MV-4-11 (cell line): ENCODE results near the gene RAD51AP1.
"Not testable (repeated sequence)": the region's sequence is repeated elsewhere in the genome, so short reads cannot be mapped to it uniquely, and the experiment has no call there.

Source experiments
- DNase-seq: peaks from one replicate; lab custom pipeline; 2025; lab: John Stamatoyannopoulos, UW

Gene RAD51AP1

GRCh38 chr12:4538207-4539160 is at the start of gene RAD51AP1:
Gene RAD51AP1, plus strand, starts transcription at chr12:4538890. Its CDS starts 50 bp downstream, at chr12:4538940.
- peak; percentile 96 for DNase-seq

DNA sequence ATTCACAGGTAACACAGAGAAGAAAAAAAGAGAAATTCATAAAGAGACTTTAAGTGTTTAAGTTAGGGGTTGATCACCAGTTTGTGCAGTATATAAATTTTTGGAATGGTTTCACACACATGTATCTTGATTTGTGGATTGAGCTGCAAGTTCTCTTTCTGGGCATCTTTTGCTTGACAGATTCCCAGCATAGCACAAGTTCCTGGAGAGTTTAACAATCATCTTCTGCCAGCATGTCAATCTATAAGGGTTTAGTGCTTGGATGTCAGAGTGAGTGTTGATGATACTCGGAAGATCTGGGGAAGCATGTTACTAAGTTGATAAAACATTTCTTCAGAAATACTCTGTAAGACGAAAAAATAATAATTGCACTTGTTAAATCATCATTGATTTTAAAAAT is 49.1 kb upstream of the RAD51AP1 start:
- DNase-seq = no peak

DNA sequence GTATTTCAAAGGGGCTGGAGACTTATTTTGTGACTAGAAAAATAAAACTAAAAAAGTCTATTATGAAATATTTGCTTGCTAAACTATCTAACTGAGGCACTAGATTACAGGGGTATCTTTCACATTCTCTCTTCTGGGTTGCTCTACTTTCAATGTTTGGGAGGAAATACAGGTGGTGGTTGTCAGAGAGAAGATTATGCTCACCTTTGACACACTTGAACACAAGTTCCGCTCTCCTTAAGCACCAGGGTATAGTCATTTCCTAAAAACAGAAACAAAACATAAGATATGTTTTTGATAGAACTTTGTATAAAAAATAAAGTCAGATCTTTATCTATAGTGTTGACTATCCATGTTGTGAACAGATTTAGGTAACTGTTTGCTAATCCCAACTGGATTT is 47.7 kb upstream of the RAD51AP1 start:
- DNase-seq = no peak

DNA sequence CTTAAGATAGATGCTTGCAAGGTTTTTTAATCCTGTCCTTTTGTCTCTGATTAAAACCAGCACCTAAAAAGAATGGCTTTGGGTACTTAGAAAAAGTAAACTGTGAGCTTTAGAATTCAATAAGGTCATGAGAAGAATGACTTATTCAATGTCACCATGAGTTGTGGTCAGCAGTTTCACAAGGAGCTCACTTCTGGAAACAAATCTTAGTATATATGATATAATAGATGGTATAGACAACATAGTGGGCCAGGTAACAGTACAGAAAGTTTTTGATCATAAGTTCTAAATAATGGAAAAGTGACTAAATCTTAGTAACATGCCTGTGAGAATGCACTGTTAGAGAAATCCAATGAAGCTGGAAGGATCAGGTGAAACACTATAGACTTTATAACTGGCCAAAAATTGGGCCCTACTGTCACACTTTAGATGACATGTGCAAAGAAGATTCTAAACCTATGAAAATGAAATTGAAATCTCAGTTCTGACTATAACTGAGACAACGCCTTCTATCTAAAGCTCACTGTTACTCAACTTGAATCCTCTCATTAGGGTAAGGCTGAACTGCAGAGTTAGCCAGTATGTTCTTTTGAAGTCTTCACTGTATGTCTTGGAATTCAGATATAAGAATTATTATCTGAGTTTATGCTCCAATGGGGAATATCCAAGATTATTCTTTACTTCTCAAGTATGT is 42.4 kb upstream of the RAD51AP1 start:
- no peak for DNase-seq

DNA sequence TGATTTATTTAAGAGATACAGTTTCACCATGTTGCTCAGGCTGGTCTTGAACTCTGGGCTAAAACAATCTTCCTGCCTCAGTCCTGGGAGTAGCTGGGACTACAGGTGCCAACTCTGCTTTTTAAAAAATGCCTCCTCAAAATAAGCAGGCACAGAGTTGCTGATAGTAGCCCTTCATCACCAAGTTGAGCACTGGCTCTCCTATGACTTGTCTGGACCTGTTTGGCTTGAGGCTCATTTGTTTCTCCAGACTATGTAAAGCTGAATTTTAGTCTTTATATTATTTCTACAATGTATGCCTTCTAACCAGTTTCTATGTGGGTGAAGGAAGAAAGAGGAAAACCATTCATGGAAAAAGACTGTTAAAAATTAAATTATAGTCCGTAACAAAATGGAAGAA is 39.5 kb upstream of the RAD51AP1 start:
- DNase-seq = no peak

DNA sequence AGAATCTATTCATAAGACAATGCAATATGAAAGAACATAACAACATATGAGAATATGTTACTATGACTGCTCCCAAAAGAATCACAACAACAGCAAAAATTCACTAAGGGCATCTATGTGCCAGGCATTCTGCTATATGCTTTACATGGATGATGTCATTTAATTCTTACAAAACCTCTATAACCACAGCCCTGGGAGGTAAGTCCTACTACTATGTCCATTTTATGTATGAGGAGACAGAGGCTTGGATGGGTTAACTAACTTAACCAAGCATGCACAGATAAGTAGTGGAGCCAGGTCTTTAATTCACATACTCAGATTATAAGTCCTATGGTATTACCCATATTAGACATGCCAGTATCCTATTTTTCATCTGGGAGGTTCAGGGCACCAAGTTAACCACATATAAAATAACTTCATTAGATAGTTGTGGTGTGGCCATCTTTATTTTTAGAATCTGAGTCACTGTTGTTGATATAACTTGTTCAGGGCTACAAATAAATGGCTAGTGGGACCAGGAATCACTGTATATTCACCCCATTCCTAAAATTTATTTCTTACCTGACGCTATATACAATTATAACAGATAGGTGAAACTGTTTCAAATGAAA is 33.2 kb upstream of the RAD51AP1 start:
- no peak for DNase-seq

DNA sequence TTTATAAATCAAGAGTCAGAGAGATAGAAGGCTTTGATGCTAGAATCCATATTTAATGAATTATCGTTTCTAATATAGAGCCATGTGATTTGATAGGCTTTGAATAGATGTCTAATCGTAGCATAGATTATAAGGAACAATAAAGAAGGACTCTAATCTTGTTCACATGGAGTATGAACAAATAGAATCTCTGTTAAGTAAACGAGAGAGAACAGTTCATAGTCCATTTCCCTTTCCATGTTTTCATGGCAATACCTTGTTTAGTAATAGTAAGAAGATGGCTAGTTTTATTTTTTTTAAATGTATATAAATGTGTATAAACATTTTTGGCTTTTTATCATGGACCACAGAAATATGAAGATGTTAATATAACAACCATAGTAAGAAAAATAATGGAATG is 32.3 kb upstream of the RAD51AP1 start:
- DNase-seq = no peak

DNA sequence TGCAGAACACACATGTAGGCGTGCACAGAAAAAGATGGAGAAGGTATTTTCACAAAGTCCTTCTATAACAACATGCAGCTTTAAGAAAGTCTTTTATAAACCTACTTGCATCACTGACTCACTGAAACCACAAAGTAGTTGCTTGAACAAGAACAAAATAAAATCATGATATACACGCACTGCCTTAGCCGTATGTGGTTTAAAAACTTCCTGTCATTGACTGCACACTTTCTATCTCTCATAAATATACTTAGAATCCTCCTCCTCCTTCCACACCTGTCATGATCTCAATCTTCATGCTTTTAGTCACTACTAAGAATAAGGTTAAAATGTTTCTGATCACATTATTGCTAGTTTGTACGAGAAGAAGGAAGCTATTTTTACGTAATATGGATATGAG is 31.8 kb upstream of the RAD51AP1 start:
- DNase-seq = peak; percentile 70

- not testable (repeated sequence) for DNase-seq
Observed at GRCh38 chr12:4508503-4508902, 30.2 kb upstream of the RAD51AP1 start.

DNA sequence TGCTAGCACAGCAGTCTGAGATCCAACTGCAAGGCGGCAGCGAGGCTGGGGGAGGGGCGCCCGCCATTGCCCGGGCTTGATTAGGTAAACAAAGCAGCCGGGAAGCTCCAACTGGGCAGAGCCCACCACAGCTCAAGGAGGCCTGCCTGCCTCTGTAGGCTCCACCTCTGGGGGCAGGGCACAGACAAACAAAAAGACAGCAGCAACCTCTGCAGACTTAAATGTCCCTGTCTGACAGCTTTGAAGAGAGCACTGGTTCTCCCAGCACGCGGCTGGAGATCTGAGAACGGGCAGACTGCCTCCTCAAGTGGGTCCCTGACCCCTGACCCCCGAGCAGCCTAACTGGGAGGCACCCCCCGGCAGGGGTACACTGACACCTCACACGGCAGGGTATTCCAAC is 29.4 kb upstream of the RAD51AP1 start:
- DNase-seq = not testable (repeated sequence)

- no peak for DNase-seq
Observed at GRCh38 chr12:4518106-4518728, 20.5 kb upstream of the RAD51AP1 start.

GRCh38 chr12:4523443-4523842 is 15.2 kb upstream of the RAD51AP1 start:
- DNase-seq = not testable (repeated sequence)

DNA sequence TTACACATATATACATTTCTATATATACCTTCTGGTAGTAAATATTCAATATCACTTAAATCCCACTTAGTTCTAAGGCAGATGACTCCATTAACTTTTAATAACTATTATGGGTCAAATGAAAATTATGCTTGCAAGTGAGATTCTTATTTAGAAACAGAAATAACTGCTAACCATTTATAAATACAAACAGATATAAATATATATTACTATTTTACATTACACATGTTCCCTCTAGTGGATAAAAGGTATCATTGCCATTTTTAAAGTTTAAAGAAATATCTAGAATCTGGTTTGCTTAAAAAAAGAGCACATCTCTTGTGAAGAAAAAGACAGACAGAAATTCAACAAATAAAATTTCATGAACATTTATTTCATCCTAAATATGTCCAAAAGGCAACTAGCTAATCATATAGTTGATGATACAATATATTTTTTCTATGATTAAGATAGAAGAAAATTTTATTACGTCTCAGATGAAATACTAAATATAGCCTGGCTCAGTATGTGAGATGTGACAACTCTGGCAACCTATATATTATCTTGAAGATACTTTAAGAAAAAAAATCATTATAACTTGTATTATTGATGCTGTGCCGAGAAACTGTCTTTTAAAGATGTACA is 11.7 kb upstream of the RAD51AP1 start:
- peak; percentile 23 for DNase-seq

- no peak for DNase-seq
Observed at GRCh38 chr12:4530160-4530559, 8.5 kb upstream of the RAD51AP1 start.

- DNase-seq = no peak
Observed at GRCh38 chr12:4530982-4531586, 7.6 kb upstream of the RAD51AP1 start.

GRCh38 chr12:4535092-4535491 is 3.6 kb upstream of the RAD51AP1 start:
- DNase-seq = no peak

DNA sequence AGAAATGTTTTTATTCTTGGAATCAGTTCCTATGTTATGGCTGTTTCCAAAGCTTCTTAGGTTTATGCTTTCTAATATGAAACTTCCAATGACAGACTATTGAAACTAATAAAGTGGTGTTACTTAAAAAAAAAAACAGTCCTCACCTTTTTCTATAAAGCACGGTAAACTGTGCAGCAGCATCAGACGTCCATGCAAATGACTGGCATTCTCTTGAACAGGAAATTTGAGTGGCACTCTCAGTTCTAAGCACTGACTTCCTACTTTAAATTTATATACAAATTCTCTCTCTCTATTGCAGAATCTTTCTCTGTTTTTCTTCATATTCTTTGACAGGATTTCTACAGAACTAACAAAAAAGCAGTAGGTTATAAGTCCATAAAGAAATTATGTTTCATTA is 2.8 kb upstream of the RAD51AP1 start:
- DNase-seq = no peak

GRCh38 chr12:4539167-4539870 is 629 bp downstream of the RAD51AP1 start:
- DNase-seq = no peak

DNA sequence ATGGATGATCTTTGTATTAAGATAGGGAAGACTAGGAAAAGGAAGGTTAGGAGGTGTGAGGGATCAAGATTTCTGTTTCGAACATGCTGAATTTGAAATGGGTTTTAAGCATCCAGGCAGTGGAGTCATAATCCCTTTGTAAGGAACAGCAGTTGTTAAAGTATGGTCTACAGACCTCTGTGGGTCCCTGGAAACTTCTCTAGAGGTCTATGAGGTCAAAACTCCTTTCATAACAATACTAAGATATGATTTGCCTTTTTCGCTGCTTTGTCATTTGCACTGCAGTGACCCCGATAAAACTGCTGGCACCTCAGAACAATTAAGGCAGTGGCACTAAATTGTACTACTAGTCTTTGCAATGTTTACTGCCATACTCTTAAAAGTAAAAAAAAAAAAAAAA is 1.5 kb downstream of the RAD51AP1 start:
- DNase-seq = no peak

GRCh38 chr12:4540638-4541037 is 1.9 kb downstream of the RAD51AP1 start:
- DNase-seq = peak; percentile 42

DNA sequence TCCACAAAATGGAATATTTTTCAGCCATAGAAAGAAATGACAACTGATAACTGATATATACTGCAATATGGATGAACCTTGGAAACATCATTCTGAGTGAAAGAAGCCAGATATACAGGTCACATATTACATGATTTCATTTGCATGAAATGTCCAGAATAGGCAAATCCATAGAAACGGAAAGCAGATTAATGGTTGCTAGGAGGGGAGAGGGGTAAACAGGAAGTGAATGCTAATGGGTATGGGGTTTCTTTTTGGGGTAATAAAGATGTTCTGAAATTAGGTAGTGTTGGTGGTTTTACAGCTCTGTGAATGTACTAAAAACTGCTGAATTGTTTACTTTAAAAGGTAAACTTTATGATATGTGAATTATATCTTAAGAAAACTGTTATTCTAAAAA is 6.5 kb downstream of the RAD51AP1 start:
- no peak for DNase-seq
